GM19193 (cell line): Measurements from ENCODE around the gene MAVS.

Source experiments
- POLR2A ChIP-seq: IDR thresholded peaks from 4 replicates; pipeline ENCODE4 v1.6.1; 2011; ENCODE audit not compliant: insufficient read depth, insufficient read length; ENCODE audit errors: extremely low read depth

MAVS gene

DNA sequence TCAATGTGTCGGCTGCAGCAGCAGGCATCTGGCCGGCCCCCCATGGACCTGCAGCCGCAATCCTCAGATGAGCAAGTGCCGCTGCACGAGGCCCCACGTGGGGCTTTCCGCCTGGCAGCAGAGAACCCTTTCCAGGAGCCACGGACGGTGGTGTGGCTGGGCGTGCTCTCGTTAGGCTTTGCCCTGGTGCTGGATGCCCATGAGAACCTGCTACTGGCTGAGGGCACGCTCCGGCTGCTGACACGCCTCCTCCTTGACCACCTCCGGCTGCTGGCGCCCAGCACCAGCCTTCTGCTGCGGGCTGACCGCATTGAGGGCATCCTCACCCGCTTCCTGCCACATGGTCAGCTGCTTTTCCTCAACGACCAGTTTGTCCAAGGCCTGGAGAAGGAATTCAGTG lies 22.8 kb upstream of the MAVS start:
- no peak for TF ChIP-seq POLR2A

- no peak for TF ChIP-seq POLR2A
Measured at GRCh38 chr20:3825526-3825925, 21.1 kb upstream of the MAVS start.

DNA sequence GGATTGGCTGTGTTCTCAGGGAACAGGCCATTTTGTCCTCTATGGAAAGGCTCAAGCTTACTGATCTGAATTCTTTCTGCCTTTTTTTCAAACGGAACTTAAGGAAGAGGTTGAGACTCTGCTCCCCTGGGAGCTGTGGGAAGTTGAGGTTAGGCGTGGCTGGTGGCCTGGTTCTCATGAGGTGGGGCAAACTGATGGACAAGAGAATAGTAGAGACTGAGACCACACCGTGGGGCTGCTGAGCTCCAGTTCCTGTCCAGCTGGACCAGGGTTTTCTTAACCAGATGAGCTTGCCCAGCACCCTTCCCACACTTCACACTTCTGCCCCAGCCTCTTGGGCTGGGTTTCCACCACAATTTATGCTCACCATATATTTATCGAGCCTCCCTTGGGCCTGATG lies 20.2 kb upstream of the MAVS start:
- no peak for TF ChIP-seq POLR2A

DNA sequence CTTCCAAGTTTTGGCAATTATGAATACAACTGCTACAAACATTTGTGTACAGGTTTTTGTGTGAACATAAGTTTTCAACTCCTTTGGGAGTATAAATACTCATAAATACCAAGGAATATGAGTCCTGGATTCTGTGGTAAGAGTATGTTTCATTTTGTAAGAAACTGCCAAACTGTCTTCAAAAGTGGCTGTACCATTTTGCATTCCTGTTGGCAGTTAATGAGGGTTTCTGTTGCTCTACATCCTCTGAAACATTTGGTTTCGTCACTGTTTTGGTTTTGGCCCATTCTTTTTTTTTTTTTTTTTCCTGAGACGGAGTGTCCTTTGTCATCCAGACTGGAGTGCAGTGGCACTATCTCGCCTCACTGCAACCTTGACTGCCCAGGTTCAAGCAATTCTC lies 17.8 kb upstream of the MAVS start:
- TF ChIP-seq POLR2A, result no peak

- no peak for TF ChIP-seq POLR2A
Measured at GRCh38 chr20:3836132-3836531, 10.5 kb upstream of the MAVS start.

GRCh38 chr20:3839328-3839727 lies 7.3 kb upstream of the MAVS start:
- no peak for TF ChIP-seq POLR2A

GRCh38 chr20:3842348-3842930 lies 4.2 kb upstream of the MAVS start:
- no peak for TF ChIP-seq POLR2A

GRCh38 chr20:3843490-3843889 lies 3.1 kb upstream of the MAVS start:
- no peak for TF ChIP-seq POLR2A

- no peak for TF ChIP-seq POLR2A
Measured at GRCh38 chr20:3846378-3846739, 275 bp upstream of the MAVS start.

DNA sequence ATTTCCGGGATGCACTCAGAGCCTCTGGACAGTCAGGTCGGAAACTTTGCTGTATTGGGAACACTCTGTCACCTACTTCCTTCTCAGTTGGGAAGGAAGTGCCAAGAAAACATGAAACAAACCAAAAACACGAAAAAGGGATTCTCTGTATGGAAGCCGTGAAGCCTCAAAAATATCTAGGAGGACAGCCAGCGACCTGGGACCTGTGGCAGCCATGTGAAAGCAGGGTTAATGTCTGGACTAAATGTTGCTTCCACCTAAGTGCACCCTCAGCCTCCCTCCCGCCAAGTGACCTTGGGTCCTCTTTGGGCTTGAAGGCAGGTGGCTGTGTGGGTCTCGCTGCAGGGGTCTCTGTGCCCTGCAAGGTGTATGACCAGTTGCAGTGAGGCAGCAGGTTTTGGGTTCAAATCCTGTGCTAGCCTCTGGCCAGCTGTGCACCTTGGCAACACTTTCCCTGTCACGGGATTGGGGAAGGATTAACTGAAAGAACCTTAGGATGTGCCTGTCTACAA lies 851 bp downstream of the MAVS start:
- no peak for TF ChIP-seq POLR2A

DNA sequence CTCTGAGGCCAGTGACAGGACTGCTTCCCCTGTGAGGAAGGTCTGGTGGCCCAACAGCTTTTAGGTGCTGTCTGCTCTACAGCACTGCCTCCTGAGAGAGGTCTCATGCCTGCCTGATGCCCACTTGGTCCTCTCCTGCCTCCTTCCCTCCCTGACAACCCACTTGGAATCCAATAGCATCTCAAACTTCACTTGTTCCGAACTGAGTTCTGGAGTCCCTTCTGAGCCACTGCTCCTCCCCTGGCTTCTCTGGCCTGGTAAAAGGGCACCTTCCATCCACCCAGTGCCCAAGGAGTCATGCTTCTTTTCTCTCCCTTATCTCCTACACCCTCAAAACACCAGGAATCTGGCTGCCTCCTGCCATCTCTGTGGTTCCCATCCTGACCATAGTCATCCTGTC lies 1.9 kb downstream of the MAVS start:
- TF ChIP-seq POLR2A, result no peak

DNA sequence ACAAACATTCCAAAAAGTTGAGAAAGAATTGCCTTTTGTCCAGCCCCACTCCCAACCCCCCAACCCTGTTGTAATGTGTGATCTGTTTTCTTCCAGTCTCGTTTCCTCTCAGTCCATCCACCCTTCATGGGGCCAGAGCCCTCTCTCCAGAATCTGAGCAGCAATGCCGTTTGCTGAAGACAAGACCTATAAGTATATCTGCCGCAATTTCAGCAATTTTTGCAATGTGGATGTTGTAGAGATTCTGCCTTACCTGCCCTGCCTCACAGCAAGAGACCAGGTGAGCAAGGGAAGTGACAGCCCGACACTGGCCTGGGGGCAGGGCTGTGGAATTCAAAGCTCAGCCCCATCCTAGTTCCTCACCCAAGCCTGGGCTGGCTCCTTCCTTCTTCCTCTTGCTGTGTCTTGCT lies 7.8 kb downstream of the MAVS start:
- TF ChIP-seq POLR2A, result no peak

- no peak for TF ChIP-seq POLR2A
Measured at GRCh38 chr20:3857405-3857804, 10.8 kb downstream of the MAVS start.

- no peak for TF ChIP-seq POLR2A
Measured at GRCh38 chr20:3858689-3859088, 12.1 kb downstream of the MAVS start.

DNA sequence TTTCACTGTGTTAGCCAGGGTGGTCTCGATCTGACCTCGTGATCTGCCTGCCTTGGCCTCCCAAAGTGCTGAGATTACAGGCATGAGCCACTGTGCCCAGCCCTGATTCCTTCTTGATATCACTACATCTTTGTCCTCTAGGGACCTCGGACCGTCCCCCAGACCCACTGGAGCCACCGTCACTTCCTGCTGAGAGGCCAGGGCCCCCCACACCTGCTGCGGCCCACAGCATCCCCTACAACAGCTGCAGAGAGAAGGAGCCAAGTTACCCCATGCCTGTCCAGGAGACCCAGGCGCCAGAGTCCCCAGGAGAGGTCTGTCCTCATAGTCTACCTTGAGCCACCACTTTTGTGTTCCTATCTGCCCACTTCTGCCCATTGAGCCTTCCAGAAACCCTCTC lies 14.6 kb downstream of the MAVS start:
- TF ChIP-seq POLR2A, result no peak

DNA sequence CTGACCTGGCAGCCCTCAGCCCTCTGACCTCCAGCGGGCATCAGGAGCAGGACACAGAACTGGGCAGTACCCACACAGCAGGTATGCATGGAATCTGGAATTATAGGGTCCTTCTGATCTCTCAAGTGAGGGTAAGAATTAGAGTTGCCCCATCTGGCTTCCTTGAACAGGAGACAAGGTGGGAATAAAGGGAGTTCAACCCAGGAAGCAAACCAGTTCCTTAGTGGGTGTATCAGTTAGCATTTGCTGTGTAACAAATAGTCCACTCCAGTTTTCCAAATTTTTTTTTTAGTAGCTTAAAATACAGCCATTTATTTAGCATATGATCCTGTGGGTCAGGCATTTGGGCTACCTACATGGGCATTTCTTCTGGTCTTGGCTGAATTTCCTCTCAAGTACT lies 15.7 kb downstream of the MAVS start:
- TF ChIP-seq POLR2A, result no peak

GRCh38 chr20:3863317-3863716 lies 16.7 kb downstream of the MAVS start:
- TF ChIP-seq POLR2A, result no peak
